Stimulated activated naive CD8-positive, alpha-beta T cell treated with anti-CD3 and anti-CD28 coated beads, Interleukin-15, Interleukin-2, amounts not matched to agents 100 ng/mL and 50 ng/mL, for 24 hours (primary cell): ENCODE data around the gene WNT10A.
A peak's percentile ranks its signal among the peaks of the same experiment; 100 is the strongest.

Source experiments
- H3K27ac Mint-ChIP-seq: one replicate; pipeline ENCODE4 v1.8.0; 2021; ENCODE audit warnings: mild to moderate bottlenecking, mixed read lengths
- H3K27me3 Mint-ChIP-seq: one replicate; pipeline ENCODE4 v1.8.0; 2021; ENCODE audit warnings: mixed read lengths
- H3K36me3 Mint-ChIP-seq: one replicate; pipeline ENCODE4 v1.8.0; 2021; ENCODE audit warnings: low read depth, mixed read lengths
- H3K4me1 Mint-ChIP-seq: one replicate; pipeline ENCODE4 v1.8.0; 2021; ENCODE audit warnings: low read depth, mixed read lengths
- H3K4me3 Mint-ChIP-seq: one replicate; pipeline ENCODE4 v1.8.0; 2021; ENCODE audit warnings: mild to moderate bottlenecking, mixed read lengths
- H3K9me3 Mint-ChIP-seq: one replicate; pipeline ENCODE4 v1.8.0; 2021; ENCODE audit warnings: mixed read lengths

The WNT10A gene

GRCh38 chr2:218865396-218865795 lies 15.3 kb upstream of the WNT10A start:
- Mint-ChIP-seq H3K4me1 (peaks cover 8% of the 10 kb centered on the region), H3K4me3 (no peak overlapping the region), H3K36me3 (no peaks in the 10 kb centered on the region), H3K27ac (no peak overlapping the region), H3K27me3 (peaks cover 55% of the 10 kb centered on the region), H3K9me3 (no peaks in the 10 kb centered on the region)

- no peak overlapping the region for H3K27ac Mint-ChIP-seq
- H3K9me3 Mint-ChIP-seq: no peaks in the 10 kb centered on the region
- peaks cover 53% of the 10 kb centered on the region for H3K27me3 Mint-ChIP-seq
These were observed 14.7 kb upstream of the WNT10A start for GRCh38 chr2:218865999-218866398.

GRCh38 chr2:218867900-218868299 lies 12.8 kb upstream of the WNT10A start:
- Mint-ChIP-seq H3K27ac (no peak overlapping the region), H3K36me3 (no peaks in the 10 kb centered on the region), H3K27me3 (peaks cover 55% of the 10 kb centered on the region), H3K4me3 (no peak overlapping the region), H3K4me1 (peaks cover 16% of the 10 kb centered on the region), H3K9me3 (no peaks in the 10 kb centered on the region)

More at GRCh38 chr2:218865999-218866398, 14.7 kb upstream of the WNT10A start:
- Mint-ChIP-seq H3K36me3 (no peaks in the 10 kb centered on the region), H3K4me1 (peaks cover 8% of the 10 kb centered on the region), H3K4me3 (no peak overlapping the region)

- Mint-ChIP-seq H3K9me3 (no peaks in the 10 kb centered on the region), H3K36me3 (no peaks in the 10 kb centered on the region), H3K27ac (no peak overlapping the region), H3K4me1 (peaks cover 20% of the 10 kb centered on the region), H3K27me3 (peaks cover 48% of the 10 kb centered on the region), H3K4me3 (no peak overlapping the region)
These were observed 11.6 kb upstream of the WNT10A start for GRCh38 chr2:218869064-218869463.

GRCh38 chr2:218870984-218871344 lies 9.7 kb upstream of the WNT10A start:
- H3K27ac Mint-ChIP-seq: no peak overlapping the region
- no peaks in the 10 kb centered on the region for H3K36me3 Mint-ChIP-seq
- H3K9me3 Mint-ChIP-seq: no peaks in the 10 kb centered on the region
- H3K27me3 Mint-ChIP-seq: peaks cover 62% of the 10 kb centered on the region
- H3K4me3 Mint-ChIP-seq: peak overlapping the region; percentile 51
- H3K4me1 Mint-ChIP-seq: peaks cover 20% of the 10 kb centered on the region

- peak overlapping the region; percentile 74 for H3K4me3 Mint-ChIP-seq
- peak overlapping the region; percentile 11 for H3K27ac Mint-ChIP-seq
- H3K4me1 Mint-ChIP-seq: peaks cover 23% of the 10 kb centered on the region
- peaks cover 61% of the 10 kb centered on the region for H3K27me3 Mint-ChIP-seq
- H3K9me3 Mint-ChIP-seq: no peaks in the 10 kb centered on the region
- H3K36me3 Mint-ChIP-seq: no peaks in the 10 kb centered on the region
These were observed 9.0 kb upstream of the WNT10A start for GRCh38 chr2:218871345-218872302.

GRCh38 chr2:218872645-218873358 lies 7.8 kb upstream of the WNT10A start:
- no peak overlapping the region for H3K27ac Mint-ChIP-seq
- no peaks in the 10 kb centered on the region for H3K36me3 Mint-ChIP-seq
- H3K4me1 Mint-ChIP-seq: peaks cover 29% of the 10 kb centered on the region
- peaks cover 57% of the 10 kb centered on the region for H3K27me3 Mint-ChIP-seq
- H3K4me3 Mint-ChIP-seq: peak overlapping the region; percentile 32
- H3K9me3 Mint-ChIP-seq: no peaks in the 10 kb centered on the region

- H3K36me3 Mint-ChIP-seq: no peaks in the 10 kb centered on the region
- no peaks in the 10 kb centered on the region for H3K9me3 Mint-ChIP-seq
- H3K4me3 Mint-ChIP-seq: no peak overlapping the region
- no peak overlapping the region for H3K27ac Mint-ChIP-seq
- peaks cover 29% of the 10 kb centered on the region for H3K4me1 Mint-ChIP-seq
- H3K27me3 Mint-ChIP-seq: peaks cover 59% of the 10 kb centered on the region
These were observed 7.1 kb upstream of the WNT10A start for GRCh38 chr2:218873359-218874194.

- H3K27me3 Mint-ChIP-seq: peaks cover 46% of the 10 kb centered on the region
- H3K27ac Mint-ChIP-seq: no peak overlapping the region
- H3K4me3 Mint-ChIP-seq: no peak overlapping the region
- no peaks in the 10 kb centered on the region for H3K36me3 Mint-ChIP-seq
- H3K9me3 Mint-ChIP-seq: no peaks in the 10 kb centered on the region
- peaks cover 38% of the 10 kb centered on the region for H3K4me1 Mint-ChIP-seq
These were observed 4.9 kb upstream of the WNT10A start for GRCh38 chr2:218875692-218876246.

- Mint-ChIP-seq H3K27me3 (peaks cover 50% of the 10 kb centered on the region), H3K4me3 (no peak overlapping the region), H3K27ac (no peak overlapping the region), H3K36me3 (no peaks in the 10 kb centered on the region), H3K9me3 (no peaks in the 10 kb centered on the region), H3K4me1 (peaks cover 42% of the 10 kb centered on the region)
These were observed 4.0 kb upstream of the WNT10A start for GRCh38 chr2:218876562-218877219.

GRCh38 chr2:218877331-218877730 lies 3.3 kb upstream of the WNT10A start:
- Mint-ChIP-seq H3K9me3 (no peaks in the 10 kb centered on the region), H3K27ac (no peak overlapping the region), H3K4me1 (peaks cover 40% of the 10 kb centered on the region), H3K36me3 (no peaks in the 10 kb centered on the region), H3K4me3 (no peak overlapping the region), H3K27me3 (peaks cover 45% of the 10 kb centered on the region)

GRCh38 chr2:218877891-218878290 lies 2.8 kb upstream of the WNT10A start:
- peaks cover 44% of the 10 kb centered on the region for H3K4me1 Mint-ChIP-seq
- H3K27me3 Mint-ChIP-seq: peaks cover 40% of the 10 kb centered on the region
- H3K36me3 Mint-ChIP-seq: no peaks in the 10 kb centered on the region
- no peak overlapping the region for H3K27ac Mint-ChIP-seq
- no peaks in the 10 kb centered on the region for H3K9me3 Mint-ChIP-seq
- no peak overlapping the region for H3K4me3 Mint-ChIP-seq

GRCh38 chr2:218878486-218878885 lies 2.2 kb upstream of the WNT10A start:
- no peak overlapping the region for H3K27ac Mint-ChIP-seq
- no peak overlapping the region for H3K4me3 Mint-ChIP-seq
- peaks cover 44% of the 10 kb centered on the region for H3K4me1 Mint-ChIP-seq
- H3K36me3 Mint-ChIP-seq: no peaks in the 10 kb centered on the region
- H3K9me3 Mint-ChIP-seq: no peaks in the 10 kb centered on the region
- peaks cover 36% of the 10 kb centered on the region for H3K27me3 Mint-ChIP-seq
